HG03135 (cell line): Measurements from ENCODE around the gene SLC36A1.
"Not testable (repeated sequence)": the region's sequence is repeated elsewhere in the genome, so short reads cannot be mapped to it uniquely, and the experiment has no call there.

Experiments used
- ATAC-seq: cut with Tn5 transposase; IDR thresholded peaks from one replicate; pipeline ENCODE4 v1.9.1; 2021; ENCODE audit warnings: mild to moderate bottlenecking, moderate library complexity; ENCODE audit not compliant: unreplicated experiment

The SLC36A1 gene

GRCh38 chr5:151483176-151483575 lies 35.8 kb downstream of the SLC36A1 start:
- no peak for ATAC-seq

- ATAC-seq, result no peak
Measured at GRCh38 chr5:151483647-151484046, 36.2 kb downstream of the SLC36A1 start.

- ATAC-seq, result no peak
Measured at GRCh38 chr5:151487544-151487943, 40.1 kb downstream of the SLC36A1 start.

- no peak for ATAC-seq
Measured at GRCh38 chr5:151490627-151491026, 43.2 kb downstream of the SLC36A1 start.

DNA sequence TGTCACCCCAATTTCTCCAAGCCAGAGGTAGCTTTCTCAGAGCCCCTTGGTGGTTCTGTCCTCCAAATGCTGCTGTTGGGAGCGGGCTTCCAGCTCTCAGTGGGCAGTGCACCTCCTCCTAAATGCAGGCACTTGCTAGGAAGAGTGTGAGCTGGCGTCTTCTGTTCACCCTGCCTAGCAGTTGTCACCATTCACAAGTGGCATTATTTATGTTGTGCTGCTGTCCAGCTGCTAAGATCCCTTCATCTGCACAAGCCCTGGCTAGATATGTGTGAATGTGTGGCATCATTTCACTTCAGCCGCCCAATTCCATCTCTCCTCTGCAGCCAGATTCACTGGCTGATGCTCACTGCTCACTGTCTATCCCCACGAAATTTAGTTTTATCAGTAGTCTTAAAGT lies 43.7 kb downstream of the SLC36A1 start:
- no peak for ATAC-seq

DNA sequence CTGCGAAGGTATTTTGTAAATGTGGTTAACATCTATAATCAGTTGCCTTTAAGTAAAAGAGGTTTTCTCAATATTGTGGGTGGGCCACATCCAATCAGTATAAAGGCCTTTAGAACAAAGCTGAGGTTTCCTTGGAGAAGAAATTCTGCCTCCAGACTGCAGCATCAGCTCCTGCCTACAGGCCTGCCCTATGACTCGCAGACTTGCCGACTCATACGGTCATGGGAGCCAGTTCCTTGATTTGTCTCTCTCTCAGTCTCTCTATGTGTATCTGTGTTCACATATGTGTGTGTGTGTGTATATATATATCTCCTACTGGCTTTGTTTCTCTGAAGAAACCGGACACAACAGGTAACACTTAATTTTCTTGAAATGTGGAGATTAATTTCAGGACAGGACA lies 45.3 kb downstream of the SLC36A1 start:
- no peak for ATAC-seq

- ATAC-seq, result no peak
Measured at GRCh38 chr5:151493665-151494064, 46.3 kb downstream of the SLC36A1 start.

DNA sequence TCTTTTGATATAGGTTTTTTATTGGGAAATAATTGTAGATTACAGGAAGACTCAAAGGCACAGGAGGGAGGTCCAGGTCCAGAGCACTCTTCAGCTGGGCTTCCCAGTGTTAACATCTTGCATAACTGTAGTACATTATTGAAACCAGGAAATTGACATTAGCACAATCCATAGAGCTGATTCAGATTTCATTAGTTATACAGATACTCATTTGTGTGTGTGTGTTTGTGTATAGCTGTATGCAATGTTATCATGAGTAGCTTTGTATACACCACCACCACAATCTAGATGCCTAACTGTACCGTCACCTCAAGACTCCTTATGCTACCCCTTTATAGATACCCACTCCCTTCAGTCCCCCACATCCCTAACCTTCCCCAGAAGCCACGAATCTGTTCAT lies 47.9 kb downstream of the SLC36A1 start:
- ATAC-seq, result no peak

- no peak for ATAC-seq
Measured at GRCh38 chr5:151496041-151496484, 48.7 kb downstream of the SLC36A1 start.

DNA sequence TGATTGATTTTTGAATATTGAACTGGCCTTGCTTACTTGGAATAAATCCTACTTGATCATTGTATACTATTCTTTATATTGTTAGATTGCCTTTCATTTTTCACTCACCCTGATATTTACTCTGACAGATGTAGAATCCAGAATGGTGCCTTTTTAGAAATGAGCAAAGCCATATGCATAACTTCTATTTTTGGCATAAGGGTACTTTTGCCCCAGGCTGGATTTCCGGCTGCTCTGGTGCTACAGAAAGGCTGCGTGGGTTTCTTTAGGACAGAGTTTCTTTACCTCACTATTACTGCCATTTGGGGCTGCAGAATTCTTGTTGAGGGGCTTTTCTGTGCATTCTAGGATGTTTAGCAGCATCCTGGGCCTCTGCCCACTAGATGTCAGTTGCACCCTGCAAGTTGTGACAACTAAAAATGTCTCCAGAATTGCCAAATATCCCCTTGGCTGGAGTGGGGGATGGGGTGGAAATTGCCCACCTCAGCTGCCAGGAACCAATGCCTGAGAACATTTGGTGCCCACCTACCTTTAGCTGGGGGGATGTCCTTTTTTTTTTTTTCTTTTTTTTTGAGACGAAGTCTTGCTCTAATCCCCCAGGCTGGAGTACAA lies 50.1 kb downstream of the SLC36A1 start:
- no peak for ATAC-seq

- no peak for ATAC-seq
Measured at GRCh38 chr5:151498395-151499155, 51.2 kb downstream of the SLC36A1 start.

DNA sequence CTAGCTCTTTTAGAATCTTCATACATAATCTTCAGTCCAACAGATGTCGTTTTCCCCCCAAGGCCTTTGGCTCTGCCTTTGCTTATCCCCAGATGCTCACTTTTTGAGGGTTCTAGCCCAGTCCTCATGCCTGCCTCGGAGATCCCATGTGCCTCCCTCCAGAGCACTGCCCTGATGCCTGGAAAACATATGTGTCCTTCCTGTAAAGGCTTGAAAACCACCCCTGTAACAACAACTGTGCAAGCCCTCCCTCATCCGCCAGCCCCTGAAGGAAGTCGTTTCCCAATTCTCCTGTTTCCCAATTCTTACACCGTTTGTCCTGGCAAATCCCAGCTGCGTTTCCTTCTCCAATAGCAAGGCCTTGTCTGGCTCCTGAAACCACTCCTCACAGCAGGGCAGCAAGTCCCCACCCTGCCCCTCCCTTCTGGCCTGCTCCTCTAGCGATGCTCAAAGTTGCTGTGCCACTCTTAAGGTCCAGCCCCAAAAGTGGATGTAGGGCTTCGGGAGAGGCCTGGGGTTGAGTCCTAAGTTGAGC lies 52.2 kb downstream of the SLC36A1 start:
- no peak for ATAC-seq

DNA sequence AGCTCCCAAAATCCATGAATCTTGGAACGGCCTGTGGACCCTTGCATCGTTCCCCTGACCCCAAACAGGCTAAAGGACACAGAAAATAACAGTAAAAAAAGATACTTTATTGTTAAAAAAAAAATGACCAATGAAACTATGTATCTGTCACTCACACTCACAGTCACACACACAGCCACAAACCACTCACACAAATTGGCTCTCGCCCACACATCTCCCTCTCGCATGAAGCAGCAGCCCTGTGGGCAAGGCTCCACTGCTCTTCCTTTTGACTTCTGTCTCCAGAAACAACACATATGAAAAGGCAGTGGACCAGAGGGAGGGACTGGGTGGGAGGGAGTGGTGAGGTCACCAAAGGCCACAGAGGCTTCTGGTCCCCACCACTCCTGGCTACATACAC lies 56.6 kb downstream of the SLC36A1 start:
- no peak for ATAC-seq

GRCh38 chr5:151508308-151508707 lies 60.9 kb downstream of the SLC36A1 start:
- not testable (repeated sequence) for ATAC-seq

GRCh38 chr5:151509231-151509630 lies 61.8 kb downstream of the SLC36A1 start:
- no peak for ATAC-seq

GRCh38 chr5:151509836-151510235 lies 62.4 kb downstream of the SLC36A1 start:
- ATAC-seq, result no peak

DNA sequence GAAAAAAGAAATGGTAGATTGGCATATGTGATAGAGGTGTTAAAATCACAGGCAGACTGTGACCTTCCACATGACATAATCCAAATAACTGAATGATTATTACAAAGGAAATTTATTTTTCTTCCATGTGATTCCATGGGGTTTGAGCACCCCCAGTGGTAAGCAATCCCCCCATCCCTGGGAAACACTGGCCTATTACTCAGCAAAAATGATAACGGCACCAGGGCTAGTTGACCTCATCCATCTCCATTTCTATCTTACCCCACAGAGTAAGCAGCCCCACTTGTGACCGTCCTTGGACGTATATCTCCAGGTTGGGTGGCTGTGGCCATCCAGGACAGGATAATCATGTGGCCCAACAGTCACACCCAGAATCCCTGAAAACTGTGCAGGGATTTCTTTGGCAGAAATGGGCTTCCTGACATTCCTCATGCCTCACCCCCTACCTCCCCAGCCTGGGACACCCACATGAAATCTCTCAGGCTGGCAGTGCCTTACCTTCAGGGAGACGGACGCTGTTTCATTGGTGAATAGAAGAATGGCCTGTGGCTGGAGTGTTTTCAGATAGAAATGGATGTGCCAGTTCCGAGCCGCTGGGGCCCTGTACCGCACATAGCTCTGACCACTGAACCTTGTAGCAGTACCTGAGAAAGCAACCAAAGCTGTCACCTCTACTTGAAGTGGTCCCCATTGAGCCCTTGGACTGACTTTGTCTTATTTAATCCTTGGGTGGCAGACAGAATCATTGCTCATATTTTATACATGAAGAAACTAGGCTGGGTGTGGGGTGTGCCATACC lies 69.9 kb downstream of the SLC36A1 start:
- ATAC-seq, result no peak

- ATAC-seq, result no peak
Measured at GRCh38 chr5:151520294-151520693, 72.9 kb downstream of the SLC36A1 start.

GRCh38 chr5:151522226-151522625 lies 74.8 kb downstream of the SLC36A1 start:
- no peak for ATAC-seq

DNA sequence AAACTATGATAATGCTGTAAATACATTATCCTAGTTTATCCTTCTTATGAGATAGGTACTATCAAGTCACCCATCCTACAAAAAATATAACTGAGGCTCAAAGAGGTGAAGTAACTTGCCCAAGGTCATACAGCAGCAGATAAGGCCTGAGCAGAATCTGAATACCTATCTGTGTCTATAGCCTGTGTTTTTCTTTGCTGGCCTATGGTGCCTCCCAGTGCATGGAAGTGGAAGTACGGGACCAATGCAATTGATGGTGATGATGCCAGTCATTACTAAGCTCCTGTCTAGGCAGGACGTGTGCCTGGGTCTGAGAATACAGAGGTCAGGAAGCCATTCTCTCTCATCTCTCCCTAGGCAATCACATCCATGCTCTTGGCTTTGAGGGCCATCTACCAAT lies 75.9 kb downstream of the SLC36A1 start:
- ATAC-seq, result peak; percentile 96

DNA sequence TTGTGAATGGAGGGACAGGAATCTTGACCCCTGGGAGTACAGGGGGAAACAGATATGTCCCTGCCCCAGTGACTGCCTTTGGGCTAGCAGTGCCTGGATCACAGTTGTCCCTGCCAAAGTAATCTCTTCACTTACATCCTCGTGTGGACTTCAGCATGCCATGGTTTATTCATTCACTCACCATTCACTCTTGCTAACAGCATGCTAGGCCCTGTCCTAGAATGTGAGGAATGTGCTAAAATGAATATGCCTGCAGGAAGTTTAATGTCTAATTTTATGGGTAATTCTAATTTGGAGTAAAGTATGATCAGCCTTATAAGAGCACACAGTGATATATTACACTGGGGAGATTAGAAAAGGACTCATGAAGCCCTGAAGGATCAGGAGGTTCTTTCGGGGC lies 80.8 kb downstream of the SLC36A1 start:
- ATAC-seq, result no peak

GRCh38 chr5:151528996-151529395 lies 81.6 kb downstream of the SLC36A1 start:
- ATAC-seq, result no peak
